Measurements from ENCODE around the gene ZMYND11.
"Not testable (repeated sequence)": the region's sequence is repeated elsewhere in the genome, so short reads cannot be mapped to it uniquely, and the experiment has no call there.

The ZMYND11 gene

DNA sequence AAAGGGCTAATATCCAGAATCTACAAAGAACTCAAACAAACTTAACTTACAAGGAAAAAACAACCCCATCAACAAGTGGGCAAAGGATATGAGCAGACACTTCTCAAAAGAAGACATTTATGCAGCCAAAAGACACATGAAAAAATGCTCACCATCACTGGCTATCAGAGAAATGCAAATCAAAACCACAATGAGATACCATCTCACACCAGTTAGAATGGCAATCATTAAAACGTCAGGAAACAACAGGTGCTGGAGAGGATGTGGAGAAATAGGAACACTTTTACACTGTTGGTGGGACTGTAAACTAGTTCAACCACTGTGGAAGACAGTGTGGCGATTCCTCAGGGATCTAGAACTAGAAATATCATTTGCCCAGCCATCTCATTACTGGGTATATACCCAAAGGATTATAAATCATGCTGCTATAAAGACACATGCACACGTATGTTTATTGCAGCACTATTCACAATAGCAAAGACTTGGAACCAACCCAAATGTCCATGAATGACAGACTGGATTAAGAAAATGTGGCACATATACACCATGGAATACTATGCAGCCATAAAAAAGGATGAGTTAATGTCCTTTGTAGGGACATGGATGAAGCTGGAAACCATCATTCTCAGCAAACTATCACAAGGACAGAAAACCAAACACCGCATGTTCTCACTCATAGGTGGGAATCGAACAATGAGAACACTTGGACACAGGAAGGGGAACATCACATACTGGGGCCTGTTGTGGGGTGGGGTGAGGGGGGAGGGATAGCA, 130.7 kb downstream of the ZMYND11 start:
- H3K4me1 ChIP-seq (ENCODE audit: control insufficient read depth, insufficient read depth, low read length); DNase-seq (ENCODE audit: low read depth, low spot score); H3K27ac ChIP-seq (ENCODE audit: low read length); H3K9me3 ChIP-seq (ENCODE audit: control insufficient read depth, insufficient read depth, low read length); H3K36me3 ChIP-seq (ENCODE audit: control insufficient read depth, insufficient read depth, low read length); H3K4me3 ChIP-seq (ENCODE audit: low read length); H3K27me3 ChIP-seq (ENCODE audit: control insufficient read depth, insufficient read depth, low read length): not testable (repeated sequence)
- WGBS (ENCODE audit: insufficient coverage, insufficient read length), result no CpG with 5 or more reads among the region's 5 CpGs

DNA sequence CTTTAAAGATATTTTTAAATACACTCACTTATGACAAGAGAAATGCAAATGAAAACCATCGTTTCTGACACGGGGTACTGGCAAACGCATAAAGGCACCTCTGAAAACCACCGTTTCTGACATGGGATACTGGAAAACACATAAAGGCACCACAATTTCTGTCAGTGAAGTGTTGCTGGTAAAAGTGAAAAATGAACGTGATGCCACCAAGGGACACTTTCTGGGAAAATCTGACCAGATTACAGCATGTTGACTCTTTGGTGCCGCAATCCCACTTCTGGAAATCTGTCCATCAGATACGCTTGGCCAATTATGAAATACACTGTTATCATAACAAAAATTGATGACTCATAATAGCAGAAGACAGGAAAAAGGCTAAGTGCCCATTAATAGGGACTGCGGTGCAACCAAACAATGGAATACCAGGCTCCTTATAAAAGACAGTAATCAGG, 131.7 kb downstream of the ZMYND11 start:
- H3K4me1 ChIP-seq (ENCODE audit: control insufficient read depth, insufficient read depth, low read length), result peaks cover 2% of the 10 kb centered on the region; the same call in 1 of the 2 replicates

DNA sequence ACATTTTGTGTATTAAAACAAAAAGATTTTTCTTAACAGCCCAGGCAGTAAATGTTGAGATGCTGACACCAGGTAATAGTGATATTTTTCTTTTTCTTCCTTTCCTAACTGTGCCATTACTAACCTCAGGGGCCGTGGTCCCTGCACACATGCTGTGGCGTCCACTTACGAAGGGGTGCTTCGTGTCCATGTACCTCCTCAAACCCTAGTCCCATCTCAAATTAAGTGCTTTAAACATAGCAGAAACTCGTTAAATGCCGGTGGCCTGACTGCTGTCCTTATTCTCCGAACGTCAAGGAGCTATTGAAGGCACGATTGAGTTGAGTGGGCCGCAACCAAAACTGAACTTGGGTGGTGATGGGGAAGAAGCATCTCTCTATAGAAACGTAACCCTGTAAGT, 132.4 kb downstream of the ZMYND11 start:
- no CpG with 5 or more reads among the region's 11 CpGs for WGBS (ENCODE audit: insufficient coverage, insufficient read length)
- DNase-seq (ENCODE audit: low read depth, low spot score), result no peak
- Histone ChIP-seq H3K27me3 (ENCODE audit: control insufficient read depth, insufficient read depth, low read length) (no peaks in the 10 kb centered on the region), H3K4me1 (ENCODE audit: control insufficient read depth, insufficient read depth, low read length) (peaks cover 2% of the 10 kb centered on the region; the same call in 1 of the 2 replicates), H3K27ac (ENCODE audit: low read length) (no peak overlapping the region), H3K36me3 (ENCODE audit: control insufficient read depth, insufficient read depth, low read length) (no peaks in the 10 kb centered on the region), H3K4me3 (ENCODE audit: low read length) (no peak overlapping the region), H3K9me3 (ENCODE audit: control insufficient read depth, insufficient read depth, low read length) (no peaks in the 10 kb centered on the region)

More for the DNA sequence above, 131.7 kb downstream of the ZMYND11 start:
- Histone ChIP-seq H3K36me3 (ENCODE audit: control insufficient read depth, insufficient read depth, low read length) (no peaks in the 10 kb centered on the region), H3K4me3 (ENCODE audit: low read length) (no peak overlapping the region), H3K27me3 (ENCODE audit: control insufficient read depth, insufficient read depth, low read length) (no peaks in the 10 kb centered on the region), H3K9me3 (ENCODE audit: control insufficient read depth, insufficient read depth, low read length) (no peaks in the 10 kb centered on the region), H3K27ac (ENCODE audit: low read length) (no peak overlapping the region)
- no CpG with 5 or more reads among the region's 8 CpGs for WGBS (ENCODE audit: insufficient coverage, insufficient read length)
- no peak for DNase-seq (ENCODE audit: low read depth, low spot score)

DNA sequence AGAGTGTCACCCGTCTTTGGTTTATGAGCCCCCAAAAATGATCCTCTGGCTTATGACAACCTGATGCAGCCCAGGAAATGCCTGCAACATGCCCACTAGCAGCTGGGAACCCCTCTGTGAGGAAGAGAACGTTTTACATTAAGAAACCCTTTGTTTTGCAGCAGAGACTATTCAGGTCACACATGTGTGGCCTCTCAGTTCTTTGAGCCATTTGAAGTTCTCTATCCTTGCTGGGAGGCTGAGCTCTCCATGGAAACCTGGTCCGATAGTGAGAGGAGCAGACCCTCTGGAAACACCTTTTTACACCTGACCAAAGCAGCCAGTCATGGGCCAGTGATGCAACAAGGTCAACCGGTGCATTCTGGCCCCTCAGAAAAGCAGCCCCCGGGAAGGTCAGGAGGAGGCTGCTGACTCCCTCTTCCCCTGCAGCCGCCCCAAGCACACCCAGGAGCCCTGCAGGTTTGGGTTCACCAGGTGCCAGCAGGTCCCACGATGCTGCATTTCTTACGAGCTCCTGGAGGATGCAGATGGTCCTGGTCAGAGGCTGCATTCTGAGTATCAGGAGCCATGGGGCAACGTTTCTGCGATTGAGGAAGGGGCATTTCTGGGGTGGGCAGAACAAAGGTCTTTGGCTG, 134.3 kb downstream of the ZMYND11 start:
- no peak for DNase-seq (ENCODE audit: low read depth, low spot score)
- H3K9me3 ChIP-seq (ENCODE audit: control insufficient read depth, insufficient read depth, low read length), result no peaks in the 10 kb centered on the region
- no peak overlapping the region for H3K27ac ChIP-seq (ENCODE audit: low read length)
- WGBS (ENCODE audit: insufficient coverage, insufficient read length), result no CpG with 5 or more reads among the region's 10 CpGs
- no peaks in the 10 kb centered on the region for H3K27me3 ChIP-seq (ENCODE audit: control insufficient read depth, insufficient read depth, low read length)
- no peak overlapping the region for H3K4me3 ChIP-seq (ENCODE audit: low read length)
- H3K36me3 ChIP-seq (ENCODE audit: control insufficient read depth, insufficient read depth, low read length), result no peaks in the 10 kb centered on the region
- H3K4me1 ChIP-seq (ENCODE audit: control insufficient read depth, insufficient read depth, low read length), result peaks cover 2% of the 10 kb centered on the region; the same call in 1 of the 2 replicates

DNA sequence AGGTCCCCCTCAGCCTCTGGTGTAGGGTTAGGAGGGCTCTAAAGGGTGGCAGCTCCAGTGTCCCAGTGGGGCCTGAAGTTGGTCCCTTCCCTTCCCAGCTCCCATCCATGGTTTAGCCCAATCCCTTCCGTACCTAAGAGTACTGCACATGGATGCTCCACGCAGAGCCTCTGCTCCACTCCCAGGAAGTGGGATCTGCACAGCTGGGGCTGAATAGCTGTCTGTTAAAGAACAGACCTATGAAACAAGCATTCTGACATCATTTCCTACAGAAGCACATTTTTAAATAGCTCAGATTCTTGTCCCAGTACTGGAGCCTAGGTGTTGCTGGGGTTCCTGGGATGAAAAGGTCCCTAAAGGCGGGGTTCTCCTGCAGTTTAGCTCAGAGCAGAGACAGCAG, 135.9 kb downstream of the ZMYND11 start:
- no peak for DNase-seq (ENCODE audit: low read depth, low spot score)
- no CpG with 5 or more reads among the region's 3 CpGs for WGBS (ENCODE audit: insufficient coverage, insufficient read length)
- no peaks in the 10 kb centered on the region for H3K27me3 ChIP-seq (ENCODE audit: control insufficient read depth, insufficient read depth, low read length)
- H3K27ac ChIP-seq (ENCODE audit: low read length), result no peak overlapping the region
- no peaks in the 10 kb centered on the region for H3K36me3 ChIP-seq (ENCODE audit: control insufficient read depth, insufficient read depth, low read length)
- no peaks in the 10 kb centered on the region for H3K9me3 ChIP-seq (ENCODE audit: control insufficient read depth, insufficient read depth, low read length)
- H3K4me3 ChIP-seq (ENCODE audit: low read length), result no peak overlapping the region
- peaks cover 2% of the 10 kb centered on the region; the same call in 1 of the 2 replicates for H3K4me1 ChIP-seq (ENCODE audit: control insufficient read depth, insufficient read depth, low read length)

DNA sequence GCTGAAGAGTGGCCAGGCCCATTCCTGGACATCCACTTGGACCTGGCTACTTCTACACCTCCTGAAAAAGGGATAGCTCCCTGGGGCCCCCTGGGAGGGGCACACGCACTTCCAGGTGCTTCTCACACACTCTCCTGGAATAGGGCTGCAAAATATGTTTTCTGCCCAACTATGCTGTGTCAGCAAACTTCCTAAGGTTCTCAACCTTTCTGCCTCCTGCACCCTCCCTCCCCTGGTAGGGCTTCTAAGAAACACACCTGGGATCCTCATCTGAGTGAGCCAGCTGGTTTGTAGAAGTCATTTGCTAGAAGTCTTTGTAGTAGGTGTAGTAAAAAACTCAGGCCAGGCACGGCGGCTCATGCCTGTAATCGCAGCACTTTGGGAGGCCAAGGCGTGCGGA, 136.5 kb downstream of the ZMYND11 start:
- WGBS (ENCODE audit: insufficient coverage, insufficient read length), result no CpG with 5 or more reads among the region's 6 CpGs
- no peaks in the 10 kb centered on the region for H3K27me3 ChIP-seq (ENCODE audit: control insufficient read depth, insufficient read depth, low read length)
- DNase-seq (ENCODE audit: low read depth, low spot score), result no peak
- no peak overlapping the region for H3K4me3 ChIP-seq (ENCODE audit: low read length)
- H3K27ac ChIP-seq (ENCODE audit: low read length), result no peak overlapping the region
- H3K9me3 ChIP-seq (ENCODE audit: control insufficient read depth, insufficient read depth, low read length), result no peaks in the 10 kb centered on the region
- peaks cover 2% of the 10 kb centered on the region; the same call in 1 of the 2 replicates for H3K4me1 ChIP-seq (ENCODE audit: control insufficient read depth, insufficient read depth, low read length)
- H3K36me3 ChIP-seq (ENCODE audit: control insufficient read depth, insufficient read depth, low read length), result no peaks in the 10 kb centered on the region

DNA sequence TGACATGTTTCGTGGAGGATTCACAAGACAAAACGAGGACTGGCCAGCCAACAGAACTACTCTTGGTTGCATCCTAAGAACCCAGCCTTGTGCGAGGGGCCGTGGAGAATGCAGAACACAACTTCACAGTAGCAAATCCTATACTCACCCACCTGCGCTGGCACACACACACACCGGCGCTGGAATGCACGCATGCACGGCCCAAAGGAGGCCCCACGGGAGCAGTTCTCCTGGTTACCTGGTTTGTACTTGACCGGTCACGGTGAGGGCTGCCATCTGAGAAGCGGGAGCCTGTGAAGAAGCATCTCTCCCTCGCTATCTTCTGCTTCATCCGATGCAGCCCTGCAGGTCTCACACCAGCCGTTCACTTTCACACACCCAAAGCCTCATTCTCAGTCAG, 137.8 kb downstream of the ZMYND11 start:
- Histone ChIP-seq H3K9me3 (ENCODE audit: control insufficient read depth, insufficient read depth, low read length) (no peaks in the 10 kb centered on the region), H3K4me3 (ENCODE audit: low read length) (no peak overlapping the region), H3K27ac (ENCODE audit: low read length) (no peak overlapping the region), H3K27me3 (ENCODE audit: control insufficient read depth, insufficient read depth, low read length) (no peaks in the 10 kb centered on the region), H3K4me1 (ENCODE audit: control insufficient read depth, insufficient read depth, low read length) (peaks cover 2% of the 10 kb centered on the region; the same call in 1 of the 2 replicates), H3K36me3 (ENCODE audit: control insufficient read depth, insufficient read depth, low read length) (no peaks in the 10 kb centered on the region; the same call in 1 of the 2 replicates)
- DNase-seq (ENCODE audit: low read depth, low spot score), result no peak
- no CpG with 5 or more reads among the region's 16 CpGs for WGBS (ENCODE audit: insufficient coverage, insufficient read length)

DNA sequence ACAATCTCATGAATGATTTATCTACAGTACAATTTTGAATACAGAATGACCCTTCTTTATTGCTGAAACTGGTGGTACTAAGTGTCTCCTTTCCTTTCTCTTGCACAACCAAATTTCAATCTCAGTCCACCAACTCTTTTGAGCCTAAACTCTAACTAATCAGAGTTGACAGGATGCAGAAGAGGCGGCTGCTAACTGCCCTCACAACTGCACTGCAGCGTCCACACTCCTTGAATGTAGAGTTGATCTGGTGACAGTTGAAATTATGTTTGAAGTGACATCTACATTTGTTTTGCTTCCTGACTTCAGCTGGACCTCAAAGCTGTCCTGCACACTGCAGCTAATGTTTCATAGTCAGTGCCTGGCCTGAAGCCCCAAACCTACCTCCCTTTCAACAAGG, 139.6 kb downstream of the ZMYND11 start:
- Histone ChIP-seq H3K9me3 (ENCODE audit: control insufficient read depth, insufficient read depth, low read length) (no peaks in the 10 kb centered on the region), H3K4me3 (ENCODE audit: low read length) (no peak overlapping the region), H3K27me3 (ENCODE audit: control insufficient read depth, insufficient read depth, low read length) (no peaks in the 10 kb centered on the region), H3K27ac (ENCODE audit: low read length) (no peak overlapping the region), H3K36me3 (ENCODE audit: control insufficient read depth, insufficient read depth, low read length) (no peaks in the 10 kb centered on the region; the same call in 1 of the 2 replicates), H3K4me1 (ENCODE audit: control insufficient read depth, insufficient read depth, low read length) (no peaks in the 10 kb centered on the region; the same call in 1 of the 2 replicates)
- DNase-seq (ENCODE audit: low read depth, low spot score), result no peak
- WGBS (ENCODE audit: insufficient coverage, insufficient read length), result no CpG with 5 or more reads among the region's 2 CpGs

DNA sequence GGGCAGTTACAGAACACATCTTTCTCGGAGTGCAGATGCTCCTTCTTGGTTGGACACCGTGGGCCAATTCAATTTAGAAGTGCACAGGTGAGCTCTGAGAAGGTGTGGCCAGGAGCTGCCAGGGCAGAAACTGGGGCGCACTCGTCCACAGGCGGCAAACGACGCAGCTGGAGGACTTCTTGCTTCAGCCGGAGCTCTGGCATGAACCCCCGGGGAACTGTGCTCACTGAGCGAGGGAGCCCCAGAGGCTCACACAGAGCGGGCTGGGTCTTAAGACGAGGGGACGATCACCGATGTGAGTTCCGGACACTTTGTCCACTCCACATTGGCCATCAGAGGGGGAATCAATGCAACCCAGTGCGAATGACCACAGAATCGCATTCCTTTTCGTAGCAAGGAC, 140.4 kb downstream of the ZMYND11 start:
- Histone ChIP-seq H3K27ac (ENCODE audit: low read length) (no peak overlapping the region), H3K4me3 (ENCODE audit: low read length) (no peak overlapping the region), H3K36me3 (ENCODE audit: control insufficient read depth, insufficient read depth, low read length) (no peaks in the 10 kb centered on the region; the same call in 1 of the 2 replicates), H3K27me3 (ENCODE audit: control insufficient read depth, insufficient read depth, low read length) (no peaks in the 10 kb centered on the region), H3K4me1 (ENCODE audit: control insufficient read depth, insufficient read depth, low read length) (no peaks in the 10 kb centered on the region; the same call in 1 of the 2 replicates), H3K9me3 (ENCODE audit: control insufficient read depth, insufficient read depth, low read length) (no peaks in the 10 kb centered on the region)
- WGBS (ENCODE audit: insufficient coverage, insufficient read length), result no CpG with 5 or more reads among the region's 18 CpGs
- no peak for DNase-seq (ENCODE audit: low read depth, low spot score)

DNA sequence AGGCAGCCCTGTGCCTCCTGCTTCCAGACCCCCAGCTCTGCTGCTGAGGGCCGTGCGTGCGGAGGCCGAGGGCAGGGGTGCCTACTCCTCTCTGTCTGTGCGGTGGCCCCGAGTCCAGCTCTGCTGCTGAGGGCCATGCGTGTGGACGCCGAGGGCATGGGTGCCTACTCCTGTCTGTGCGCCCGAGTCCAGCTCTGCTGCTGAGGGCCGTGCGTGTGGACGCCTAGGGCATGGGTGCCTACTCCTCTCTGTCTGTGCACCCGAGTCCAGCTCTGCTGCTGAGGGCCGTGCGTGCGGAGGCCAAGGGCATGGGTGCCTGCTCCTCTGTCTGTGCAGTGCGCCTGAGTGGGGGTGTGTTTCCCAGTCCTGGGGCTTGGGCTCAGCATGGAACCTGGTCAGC, 142.7 kb downstream of the ZMYND11 start:
- Histone ChIP-seq H3K27me3 (ENCODE audit: control insufficient read depth, insufficient read depth, low read length) (no peaks in the 10 kb centered on the region), H3K4me3 (ENCODE audit: low read length) (no peak overlapping the region), H3K27ac (ENCODE audit: low read length) (no peak overlapping the region), H3K36me3 (ENCODE audit: control insufficient read depth, insufficient read depth, low read length) (no peaks in the 10 kb centered on the region; the same call in 1 of the 2 replicates), H3K9me3 (ENCODE audit: control insufficient read depth, insufficient read depth, low read length) (no peaks in the 10 kb centered on the region), H3K4me1 (ENCODE audit: control insufficient read depth, insufficient read depth, low read length) (no peaks in the 10 kb centered on the region; the same call in 1 of the 2 replicates)
- no CpG with 5 or more reads among the region's 19 CpGs for WGBS (ENCODE audit: insufficient coverage, insufficient read length)
- no peak for DNase-seq (ENCODE audit: low read depth, low spot score)
